Hippocampal formation (tissue), 2 donors: Measurements from ENCODE around the gene PIGU.
A peak's percentile ranks its signal among the peaks of the same experiment; 100 is the strongest.

Experiments
- DNase-seq, 2 donors: peaks; one replicate each; lab custom pipeline; 2025; lab: John Stamatoyannopoulos, UW

PIGU gene

GRCh38 chr20:34578521-34578920 lies 98.4 kb downstream of the PIGU start:
- no peak for DNase-seq

- no peak for DNase-seq
Measured at GRCh38 chr20:34578025-34578424, 98.9 kb downstream of the PIGU start.

- DNase-seq: no peak
Measured at GRCh38 chr20:34577061-34577460, 99.8 kb downstream of the PIGU start.

- no peak for DNase-seq
Measured at GRCh38 chr20:34575756-34576155, 101.1 kb downstream of the PIGU start.

- DNase-seq: no peak
Measured at GRCh38 chr20:34575271-34575670, 101.6 kb downstream of the PIGU start.

- no peak for DNase-seq
Measured at GRCh38 chr20:34574861-34575260, 102.0 kb downstream of the PIGU start.

GRCh38 chr20:34574426-34574825 lies 102.5 kb downstream of the PIGU start:
- no peak for DNase-seq

- DNase-seq: no peak
Measured at GRCh38 chr20:34573541-34574300, 103.2 kb downstream of the PIGU start.

GRCh38 chr20:34571753-34572152 lies 105.1 kb downstream of the PIGU start:
- DNase-seq: no peak

- no peak for DNase-seq
Measured at GRCh38 chr20:34570859-34571306, 106.0 kb downstream of the PIGU start.

GRCh38 chr20:34569598-34569997 lies 107.3 kb downstream of the PIGU start:
- DNase-seq: no peak

- no peak for DNase-seq
Measured at GRCh38 chr20:34567892-34568865, 108.7 kb downstream of the PIGU start.

GRCh38 chr20:34566978-34567891 lies 109.7 kb downstream of the PIGU start:
- no peak for DNase-seq

- DNase-seq: no peak
Measured at GRCh38 chr20:34564833-34565232, 112.1 kb downstream of the PIGU start.

- DNase-seq: no peak
Measured at GRCh38 chr20:34562641-34563040, 114.3 kb downstream of the PIGU start.

- DNase-seq: no peak
Measured at GRCh38 chr20:34561661-34562060, 115.2 kb downstream of the PIGU start.

GRCh38 chr20:34560614-34561013 lies 116.3 kb downstream of the PIGU start:
- no peak for DNase-seq

GRCh38 chr20:34560141-34560523 lies 116.8 kb downstream of the PIGU start:
- DNase-seq: peak; percentile 33 to 59

- peak in 1 of 2 donors; percentile 7 for DNase-seq
Measured at GRCh38 chr20:34559311-34560140, 117.4 kb downstream of the PIGU start.

GRCh38 chr20:34558320-34559218 lies 118.3 kb downstream of the PIGU start, which contains the start of gene MAP1LC3A:
TSS of gene MAP1LC3A (plus strand) at chr20:34558718. CDS start at chr20:34558869, 151 bp downstream.
- peak; percentile 80 to 82 for DNase-seq
